HG03439 (cell line): Measurements from ENCODE around the gene ADCY9.
"Not testable (repeated sequence)": the region's sequence is repeated elsewhere in the genome, so short reads cannot be mapped to it uniquely, and the experiment has no call there.

Experiments
- ATAC-seq: cut with Tn5 transposase; IDR thresholded peaks from one replicate; pipeline ENCODE4 v1.9.1; 2021; ENCODE audit warnings: mild to moderate bottlenecking, moderate library complexity; ENCODE audit not compliant: unreplicated experiment

The ADCY9 gene

GRCh38 chr16:4094127-4094773, 22.0 kb downstream of the ADCY9 start:
- no peak for ATAC-seq

GRCh38 chr16:4093495-4094126, 22.6 kb downstream of the ADCY9 start:
- ATAC-seq: no peak

- ATAC-seq: no peak
Measured at GRCh38 chr16:4092547-4093265, 23.5 kb downstream of the ADCY9 start.

- ATAC-seq: no peak
Measured at GRCh38 chr16:4091240-4092012, 24.8 kb downstream of the ADCY9 start.

GRCh38 chr16:4090351-4090851, 25.8 kb downstream of the ADCY9 start:
- no peak for ATAC-seq

GRCh38 chr16:4089811-4090301, 26.4 kb downstream of the ADCY9 start:
- ATAC-seq: no peak

- ATAC-seq: no peak
Measured at GRCh38 chr16:4089251-4089810, 26.9 kb downstream of the ADCY9 start.

- ATAC-seq: no peak
Measured at GRCh38 chr16:4087990-4088577, 28.2 kb downstream of the ADCY9 start.

GRCh38 chr16:4087099-4087885, 28.9 kb downstream of the ADCY9 start:
- ATAC-seq: no peak

- ATAC-seq: no peak
Measured at GRCh38 chr16:4086153-4086552, 30.1 kb downstream of the ADCY9 start.

- ATAC-seq: no peak
Measured at GRCh38 chr16:4085405-4085970, 30.8 kb downstream of the ADCY9 start.

- no peak for ATAC-seq
Measured at GRCh38 chr16:4083347-4083870, 32.8 kb downstream of the ADCY9 start.

- no peak for ATAC-seq
Measured at GRCh38 chr16:4082474-4083044, 33.7 kb downstream of the ADCY9 start.

GRCh38 chr16:4081521-4082021, 34.7 kb downstream of the ADCY9 start:
- ATAC-seq: no peak

- no peak for ATAC-seq
Measured at GRCh38 chr16:4081047-4081446, 35.2 kb downstream of the ADCY9 start.

GRCh38 chr16:4077174-4077649, 39.0 kb downstream of the ADCY9 start:
- no peak for ATAC-seq

GRCh38 chr16:4075534-4075933, 40.7 kb downstream of the ADCY9 start:
- no peak for ATAC-seq

- ATAC-seq: not testable (repeated sequence)
Measured at GRCh38 chr16:4073150-4073549, 43.1 kb downstream of the ADCY9 start.
